MM.1S (cell line): ENCODE measurements around the gene KRT8.

Experiments used
- CTCF ChIP-seq: fragments of 300-600 bp; sonication (generic); IDR thresholded peaks from 2 replicates; pipeline ENCODE4 v1.5.1; 2016; ENCODE audit warnings: antibody characterized with exemption, low read length, mixed read lengths
- EZH2 ChIP-seq: fragments of 300-600 bp; sonication (generic); optimal IDR thresholded peaks from 2 replicates; pipeline ENCODE3; 2017; ENCODE audit warnings: low read depth, mild to moderate bottlenecking, antibody characterized with exemption, low read length, mixed read lengths
- EZH2phosphoT487 ChIP-seq: fragments of 300-600 bp; sonication (generic); IDR thresholded peaks from 2 replicates; pipeline ENCODE4 v1.6.1; 2018; ENCODE audit warnings: antibody characterized with exemption, low read length

- no peak for TF ChIP-seq CTCF
- TF ChIP-seq EZH2phosphoT487, result no peak
- no peak for TF ChIP-seq EZH2
Measured at GRCh38 chr12:52892974-52893373, 11.9 kb downstream of the KRT8 start.
